ENCODE results near the gene EMC10. TPM values are rescaled to one million over a fixed set of nuclear protein-coding genes. Genes with fewer than 3 reads are reported as not detected.

EMC10 gene
- total and polyA plus RNA-seq, 4 donors: 62.2 to 165 (median 137) TPM

- Histone ChIP-seq H3K27ac (ENCODE audit: low read depth in 1 of 2, low read length in 1 of 2) (no peak overlapping the region), H3K36me3 (ENCODE audit: control insufficient read depth in 4 of 4, insufficient read depth in 4 of 4, low read length in 4 of 4) (peaks cover 0 to 2% (median 0%) of the 10 kb centered on the region in 4 donors), H3K9me3 (ENCODE audit: control insufficient read depth in 4 of 4, insufficient read depth in 3 of 4, low read length in 3 of 4) (peaks cover 0 to 2% (median 0%) of the 10 kb centered on the region in 4 donors), H3K27me3 (ENCODE audit: control insufficient read depth in 3 of 3, insufficient read depth in 3 of 3, low read length in 2 of 3) (peaks cover 0 to 31% (median 19%) of the 10 kb centered on the region in 3 donors), H3K4me3 (no peak overlapping the region), H3K4me1 (ENCODE audit: control insufficient read depth in 5 of 5, insufficient read depth in 5 of 5, low read length in 5 of 5) (peaks cover 0 to 13% (median 0%) of the 10 kb centered on the region in 5 donors), H3K9ac (ENCODE audit: insufficient read depth in 1 of 2, low read length in 2 of 2) (no peak overlapping the region)
- ATAC-seq (ENCODE audit: insufficient read depth, low FRiP score) (no peak), DNase-seq (no peak)
- TF ChIP-seq CTCF (IDR thresholded peaks at IDR 0.05; ENCODE audit: control extremely low read depth, extremely low read depth): no peak
- 52 to 58% methylated on average over 22 to 24 of the region's 24 CpGs for WGBS, 2 donors
These were observed 13.2 kb downstream of the EMC10 start for GRCh38 chr19:50489461-50490011.

GRCh38 chr19:50490411-50490811 is 14.1 kb downstream of the EMC10 start:
- Histone ChIP-seq H3K9me3 (ENCODE audit: control insufficient read depth in 4 of 4, insufficient read depth in 3 of 4, low read length in 3 of 4) (peaks cover 0 to 2% (median 0%) of the 10 kb centered on the region in 4 donors), H3K36me3 (ENCODE audit: control insufficient read depth in 4 of 4, insufficient read depth in 4 of 4, low read length in 4 of 4) (peaks cover 0 to under 1% (median 0%) of the 10 kb centered on the region in 4 donors), H3K4me3 (no peak overlapping the region), H3K4me1 (ENCODE audit: control insufficient read depth in 5 of 5, insufficient read depth in 5 of 5, low read length in 5 of 5) (peaks cover 0 to 13% (median 0%) of the 10 kb centered on the region in 5 donors), H3K27me3 (ENCODE audit: control insufficient read depth in 3 of 3, insufficient read depth in 3 of 3, low read length in 2 of 3) (peaks cover 0 to 36% (median 19%) of the 10 kb centered on the region in 3 donors), H3K9ac (ENCODE audit: insufficient read depth in 1 of 2, low read length in 2 of 2) (no peak overlapping the region), H3K27ac (ENCODE audit: low read depth in 1 of 2, low read length in 1 of 2) (no peak overlapping the region)
- ATAC-seq (ENCODE audit: insufficient read depth, low FRiP score) (no peak), DNase-seq (no peak)
- no peak for TF ChIP-seq CTCF (IDR thresholded peaks at IDR 0.05; ENCODE audit: control extremely low read depth, extremely low read depth)
- 95 to 96% methylated on average over 18 of the region's 18 CpGs for WGBS, 2 donors

GRCh38 chr19:50490991-50491472 is 14.7 kb downstream of the EMC10 start:
- Histone ChIP-seq H3K4me1 (ENCODE audit: control insufficient read depth in 5 of 5, insufficient read depth in 5 of 5, low read length in 5 of 5) (peaks cover 0 to 13% (median 0%) of the 10 kb centered on the region in 5 donors), H3K9ac (ENCODE audit: insufficient read depth in 1 of 2, low read length in 2 of 2) (no peak overlapping the region), H3K27ac (ENCODE audit: low read depth in 1 of 2, low read length in 1 of 2) (no peak overlapping the region), H3K27me3 (ENCODE audit: control insufficient read depth in 3 of 3, insufficient read depth in 3 of 3, low read length in 2 of 3) (peaks cover 0 to 36% (median 19%) of the 10 kb centered on the region in 3 donors), H3K36me3 (ENCODE audit: control insufficient read depth in 4 of 4, insufficient read depth in 4 of 4, low read length in 4 of 4) (no peaks in the 10 kb centered on the region), H3K4me3 (no peak overlapping the region), H3K9me3 (ENCODE audit: control insufficient read depth in 4 of 4, insufficient read depth in 3 of 4, low read length in 3 of 4) (peaks cover 0 to 2% (median 0%) of the 10 kb centered on the region in 4 donors)
- 45 to 56% methylated on average over 26 of the region's 26 CpGs for WGBS, 2 donors
- no peak for ATAC-seq (ENCODE audit: insufficient read depth, low FRiP score)
- peak; percentile 59 to 65 (median 64) for DNase-seq
- TF ChIP-seq CTCF (IDR thresholded peaks at IDR 0.05; ENCODE audit: control extremely low read depth, extremely low read depth): no peak
